HG02642 (cell line): ENCODE measurements around the gene KLHL26.
A peak's percentile ranks its signal among the peaks of the same experiment; 100 is the strongest.
"Not testable (repeated sequence)": the region's sequence is repeated elsewhere in the genome, so short reads cannot be mapped to it uniquely, and the experiment has no call there.

Experiments used
- ATAC-seq: cut with Tn5 transposase; IDR thresholded peaks from one replicate; pipeline ENCODE4 v1.9.1; 2021; ENCODE audit warnings: mild to moderate bottlenecking; ENCODE audit not compliant: unreplicated experiment, poor library complexity

The KLHL26 gene

GRCh38 chr19:18676692-18677091 lies 39.9 kb downstream of the KLHL26 start:
- ATAC-seq: no peak

DNA sequence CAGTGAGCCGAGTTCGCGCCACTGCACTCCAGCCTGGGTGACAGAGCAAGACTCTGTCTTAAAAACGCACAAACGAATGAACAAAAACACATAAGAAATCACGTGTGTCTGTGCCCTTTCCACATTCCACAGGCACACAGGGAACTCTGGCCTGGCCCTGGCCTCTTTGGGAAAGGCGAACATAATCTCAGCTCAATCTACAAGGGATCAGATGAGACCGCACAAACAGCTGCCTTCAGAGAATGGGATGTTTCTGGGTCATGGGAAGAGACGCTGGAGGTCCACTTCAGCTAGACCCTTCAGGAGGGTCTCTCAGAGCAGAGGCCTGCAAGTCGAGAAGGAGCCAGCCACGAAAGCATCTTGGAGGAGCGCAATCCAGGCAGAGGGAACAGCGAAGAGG lies 40.3 kb downstream of the KLHL26 start:
- no peak for ATAC-seq

DNA sequence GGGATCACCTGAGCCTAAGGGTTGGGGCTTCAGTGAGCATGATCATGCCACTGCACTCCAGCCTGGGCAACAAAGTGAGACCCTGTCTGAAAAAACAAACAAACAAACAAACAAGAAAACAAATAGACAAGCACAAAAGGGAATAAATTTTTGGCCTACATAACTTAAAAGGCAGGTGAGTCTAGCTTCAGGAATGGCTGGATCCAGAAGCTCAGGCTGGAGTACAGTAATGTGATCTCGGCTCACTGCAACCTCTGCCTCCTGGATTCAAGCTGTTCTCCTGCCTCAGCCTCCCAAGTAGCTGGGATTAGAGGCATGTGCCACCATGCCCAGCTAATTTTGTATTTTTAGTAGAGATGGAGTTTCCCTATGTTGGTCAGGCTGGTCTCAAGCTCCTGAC lies 43.3 kb downstream of the KLHL26 start:
- not testable (repeated sequence) for ATAC-seq

DNA sequence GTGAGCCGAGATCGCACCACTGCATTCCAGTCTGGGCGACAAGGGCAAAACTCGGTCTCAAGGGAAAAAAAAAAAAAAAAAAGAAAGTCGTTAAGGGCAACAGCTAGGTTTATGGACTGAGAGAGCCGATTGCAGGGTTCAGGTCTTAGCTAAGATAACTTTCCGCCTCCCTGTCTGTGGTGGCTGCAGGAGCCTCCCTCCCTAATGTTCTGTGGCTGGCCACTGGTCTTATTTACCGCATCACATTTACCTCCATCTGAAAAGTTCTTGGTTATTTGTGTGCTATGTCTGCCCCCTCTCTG lies 45.9 kb downstream of the KLHL26 start:
- ATAC-seq: no peak

DNA sequence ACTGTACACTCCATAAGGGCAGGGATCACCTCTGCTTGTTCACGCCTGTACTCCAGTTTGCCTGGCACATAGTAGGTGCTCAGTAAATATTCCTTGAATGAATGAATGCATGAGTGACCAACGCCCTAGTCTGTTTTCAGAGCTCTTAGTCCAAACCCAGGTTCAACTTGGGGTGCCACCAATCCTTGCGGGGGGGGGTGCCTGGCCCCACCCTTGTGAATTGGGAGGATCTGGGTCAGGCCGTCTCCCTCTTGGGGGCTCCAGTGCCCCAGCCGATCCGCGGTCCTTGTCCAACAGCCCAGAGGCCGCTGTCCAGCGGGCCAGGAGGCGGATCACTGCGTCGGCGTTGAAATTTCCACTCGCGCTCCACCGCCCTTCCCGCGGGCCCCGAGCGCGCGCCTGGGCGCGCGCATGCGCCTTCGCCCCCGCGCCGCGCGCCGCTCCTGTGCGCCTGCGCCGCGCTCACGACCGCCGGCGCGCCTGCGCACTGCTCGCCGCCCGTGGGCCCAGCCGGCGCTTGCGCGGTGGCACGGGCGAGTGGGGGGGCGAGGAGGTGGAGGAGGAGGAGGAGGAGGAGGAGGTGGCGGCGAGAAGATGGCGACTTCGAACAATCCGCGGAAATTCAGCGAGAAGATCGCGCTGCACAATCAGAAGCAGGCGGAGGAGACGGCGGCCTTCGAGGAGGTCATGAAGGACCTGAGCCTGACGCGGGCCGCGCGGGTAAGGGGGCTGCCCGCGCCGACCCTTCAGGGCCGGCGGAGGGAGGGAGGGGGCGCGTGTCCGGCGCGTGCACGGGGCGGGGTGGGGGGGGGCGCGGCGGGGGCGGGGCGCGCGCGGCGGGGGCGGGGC lies 46.5 kb downstream of the KLHL26 start, which contains the start of gene CRTC1:
CRTC1 (plus strand) TSS at position 572 of the 849 bp plus-strand sequence; CDS start at position 595, 23 bp downstream.
- peak; percentile 82 for ATAC-seq

GRCh38 chr19:18683958-18684641 lies 47.3 kb downstream of the KLHL26 start:
- ATAC-seq: no peak

GRCh38 chr19:18684642-18684993 lies 47.8 kb downstream of the KLHL26 start:
- ATAC-seq: no peak

DNA sequence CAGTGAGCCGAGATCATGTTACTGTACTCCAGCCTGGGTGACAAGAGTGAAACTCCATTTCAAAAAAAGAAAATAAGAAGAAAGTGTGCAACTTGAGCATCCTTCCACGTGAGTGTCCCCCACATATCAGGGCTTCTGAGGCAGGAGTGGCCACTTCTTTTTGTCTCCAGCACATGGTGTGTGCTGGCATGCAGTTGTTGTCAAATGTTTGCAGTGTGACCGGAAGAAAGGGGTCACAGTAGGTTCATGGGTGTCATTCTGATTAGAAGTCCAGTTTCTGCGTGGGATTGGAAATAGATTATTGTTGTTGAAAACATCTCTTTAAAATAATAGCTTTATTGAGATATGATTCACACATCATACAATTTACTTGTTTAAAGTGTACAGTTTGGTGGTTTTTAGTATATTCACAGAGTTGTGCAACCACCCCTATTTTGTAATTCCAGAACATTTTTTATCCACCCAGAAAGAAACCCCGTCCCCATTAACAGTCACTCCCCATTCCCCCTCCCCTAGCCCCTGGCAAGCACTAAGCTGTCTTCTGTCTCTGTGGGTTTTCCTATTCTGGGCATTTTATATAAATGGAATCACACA lies 48.9 kb downstream of the KLHL26 start:
- ATAC-seq: no peak

- ATAC-seq: no peak
Observed at GRCh38 chr19:18687740-18688465, 51.1 kb downstream of the KLHL26 start.

GRCh38 chr19:18696023-18696422 lies 59.2 kb downstream of the KLHL26 start:
- ATAC-seq: no peak

DNA sequence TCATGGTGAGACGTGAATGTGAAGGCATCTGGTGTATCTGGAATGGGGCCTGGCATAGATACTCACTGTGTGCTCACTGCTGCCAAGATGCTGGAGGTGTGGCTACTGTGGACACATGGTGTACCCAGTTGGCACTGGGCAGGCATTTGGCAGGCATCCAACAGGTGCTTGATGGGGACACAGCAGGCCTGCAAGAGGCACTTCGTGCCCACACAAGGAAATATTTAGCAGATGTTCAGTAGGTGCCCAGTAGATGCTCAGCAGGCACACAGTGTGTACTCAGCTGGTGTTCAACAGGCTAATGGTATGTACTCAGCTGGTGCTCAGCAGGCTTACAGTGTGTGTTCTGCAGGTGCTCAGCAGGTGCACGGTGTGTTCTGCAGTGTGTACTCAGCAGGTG lies 60.9 kb downstream of the KLHL26 start:
- ATAC-seq: no peak

- no peak for ATAC-seq
Observed at GRCh38 chr19:18698321-18699167, 61.7 kb downstream of the KLHL26 start.

DNA sequence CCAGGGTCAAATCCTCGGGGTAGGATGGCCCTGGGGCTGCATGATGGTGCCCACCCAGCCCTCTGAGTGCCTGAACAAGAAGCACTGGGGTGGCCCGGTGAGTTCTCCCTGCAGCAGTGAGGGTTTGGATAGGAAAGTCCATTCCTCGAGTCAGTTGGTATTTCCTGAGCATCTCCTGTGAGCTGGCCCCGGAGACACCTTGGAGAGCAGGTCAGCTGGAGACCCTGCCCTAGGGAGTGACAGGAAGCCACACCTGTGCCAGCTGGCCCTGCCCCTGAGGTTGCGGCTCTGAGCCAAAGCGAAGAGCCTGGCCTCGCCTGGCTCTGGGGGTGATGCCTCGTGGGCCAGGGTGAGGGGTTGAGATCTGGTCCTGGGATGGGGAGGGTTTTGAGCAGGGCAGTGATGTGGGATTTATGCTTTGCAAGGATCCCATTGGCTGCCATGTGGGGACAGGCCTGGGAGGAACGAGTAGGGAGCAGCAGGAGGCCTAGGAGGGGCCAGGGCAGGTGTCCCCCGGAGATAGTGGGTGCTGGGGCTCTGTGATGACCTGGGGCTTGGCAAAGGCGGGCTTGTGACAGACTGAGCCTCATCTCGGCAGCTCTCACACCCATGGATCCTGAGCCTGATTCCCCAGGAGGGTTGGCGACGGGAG lies 62.7 kb downstream of the KLHL26 start:
- ATAC-seq: no peak

DNA sequence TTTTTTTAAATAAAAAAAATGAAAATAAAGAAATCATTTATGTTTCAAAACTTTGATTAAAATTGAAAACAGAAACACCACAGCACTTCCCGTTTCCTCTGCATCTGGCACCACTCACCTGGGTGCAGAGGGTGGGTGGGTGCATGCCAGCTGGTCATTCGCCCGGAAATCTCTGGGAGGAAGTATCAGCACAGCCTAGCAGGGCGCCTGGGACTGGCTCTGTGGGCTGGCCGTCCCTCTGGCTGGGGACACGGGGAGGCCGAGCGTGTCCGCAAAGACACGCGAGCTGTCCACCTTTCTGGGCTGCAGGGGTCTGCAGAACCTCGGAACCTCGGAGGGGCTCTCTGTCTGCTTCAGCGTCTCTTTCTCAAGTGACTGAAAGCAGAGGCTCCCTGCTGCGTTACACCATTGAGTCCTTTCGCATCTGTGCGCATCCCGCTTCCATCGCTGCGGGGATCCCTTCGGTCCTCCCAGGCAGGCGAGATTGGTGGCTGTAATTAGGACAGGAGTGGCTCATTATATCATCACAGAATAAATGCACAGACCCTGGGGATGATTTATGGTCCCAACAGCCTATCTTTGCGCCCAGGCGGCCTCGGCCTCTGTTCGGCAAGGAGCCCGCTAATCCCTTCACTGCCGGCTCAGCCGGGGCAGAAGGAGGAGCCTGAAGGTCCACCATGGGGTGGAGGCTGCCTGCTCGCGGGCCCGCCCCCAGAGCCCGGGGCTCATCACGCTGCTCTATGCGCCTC lies 63.8 kb downstream of the KLHL26 start:
- peak; percentile 74 for ATAC-seq

GRCh38 chr19:18701250-18701608 lies 64.4 kb downstream of the KLHL26 start:
- ATAC-seq: peak; percentile 26

- no peak for ATAC-seq
Observed at GRCh38 chr19:18704054-18704453, 67.2 kb downstream of the KLHL26 start.

DNA sequence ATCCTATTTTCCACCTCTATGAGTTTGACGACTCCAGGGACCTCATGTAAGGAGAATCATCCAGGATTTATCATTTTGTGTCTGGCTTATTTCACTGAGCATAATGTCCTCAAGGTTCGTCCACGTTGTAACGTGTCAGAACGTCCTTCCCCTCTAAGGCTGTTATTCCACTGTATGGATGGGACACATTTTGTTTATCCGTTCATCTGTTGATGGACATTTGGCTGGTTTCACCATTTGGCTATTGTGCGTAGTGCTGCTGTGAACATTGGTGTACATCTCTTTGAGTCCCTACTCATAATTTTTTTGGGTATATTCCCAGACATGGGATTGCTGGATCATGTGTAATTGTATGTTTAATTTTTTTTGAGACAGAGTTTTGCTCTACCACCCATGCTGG lies 68.1 kb downstream of the KLHL26 start:
- ATAC-seq: no peak

DNA sequence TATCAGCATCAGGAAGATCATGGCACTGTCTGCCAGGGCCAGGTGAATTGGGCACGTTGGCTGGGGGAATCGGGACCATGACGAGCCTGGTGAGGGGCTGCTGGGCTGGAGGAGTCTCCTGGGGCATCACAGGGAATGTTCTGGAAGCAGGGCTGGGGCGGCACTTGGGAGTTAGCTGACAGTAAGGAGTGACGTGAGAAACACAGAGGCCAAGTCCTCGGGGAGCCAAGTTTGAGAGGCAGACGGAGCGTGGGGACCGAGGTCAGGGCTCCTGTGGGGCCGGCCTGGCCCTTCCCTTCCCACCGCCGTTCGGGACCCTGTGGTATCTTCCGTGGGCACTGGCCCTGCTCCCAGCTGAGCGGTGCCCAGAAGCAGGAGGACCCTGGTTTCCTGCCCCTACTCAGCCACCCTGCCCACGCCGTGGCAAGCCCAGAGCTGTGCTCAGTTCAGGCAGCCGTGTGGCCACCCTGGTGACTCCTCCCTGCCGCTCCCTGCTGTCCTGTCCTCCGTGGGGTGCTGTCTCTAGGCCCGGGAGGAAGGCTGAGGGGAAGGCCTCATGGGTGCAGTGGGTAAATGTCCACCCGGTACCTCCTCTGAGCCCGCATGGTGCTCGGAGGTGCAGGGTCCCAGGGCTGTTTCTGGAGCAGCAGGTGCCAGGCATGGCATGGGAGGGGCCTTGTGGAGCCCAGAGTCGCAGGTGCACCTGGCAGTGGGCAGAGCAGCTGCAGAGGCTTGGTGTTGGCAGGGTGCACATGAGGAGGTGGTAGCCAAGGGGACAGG lies 71.8 kb downstream of the KLHL26 start:
- no peak for ATAC-seq
